ENCODE results near the gene PAK5. TPM values are rescaled to one million over a fixed set of nuclear protein-coding genes. Genes with fewer than 3 reads are reported as not detected.

The PAK5 gene
- total RNA-seq, result 12.5 TPM

GRCh38 chr20:9838378-9839295 lies at the start of gene PAK5:
Gene PAK5 (minus strand): TSS chr20:9839076. CDS start chr20:9644328, 194,748 bp downstream.
- DNase-seq (ENCODE audit: low spot score), result peak; percentile 80

- no peak for DNase-seq (ENCODE audit: low spot score)
Observed at GRCh38 chr20:9887706-9888105, 48.8 kb upstream of the PAK5 start.

GRCh38 chr20:9886227-9886626 lies 47.4 kb upstream of the PAK5 start:
- no peak for DNase-seq (ENCODE audit: low spot score)

- no peak for DNase-seq (ENCODE audit: low spot score)
Observed at GRCh38 chr20:9884666-9885065, 45.8 kb upstream of the PAK5 start.

- no peak for DNase-seq (ENCODE audit: low spot score)
Observed at GRCh38 chr20:9884061-9884460, 45.2 kb upstream of the PAK5 start.

- DNase-seq (ENCODE audit: low spot score), result no peak
Observed at GRCh38 chr20:9877932-9878495, 39.1 kb upstream of the PAK5 start.

- no peak for DNase-seq (ENCODE audit: low spot score)
Observed at GRCh38 chr20:9867196-9867980, 28.5 kb upstream of the PAK5 start.

- DNase-seq (ENCODE audit: low spot score), result no peak
Observed at GRCh38 chr20:9852566-9852965, 13.7 kb upstream of the PAK5 start.

- no peak for DNase-seq (ENCODE audit: low spot score)
Observed at GRCh38 chr20:9839626-9840025, 750 bp upstream of the PAK5 start.

- no peak for DNase-seq (ENCODE audit: low spot score)
Observed at GRCh38 chr20:9838035-9838377, 870 bp downstream of the PAK5 start.

GRCh38 chr20:9837634-9838033 lies 1.2 kb downstream of the PAK5 start:
- DNase-seq (ENCODE audit: low spot score), result no peak

GRCh38 chr20:9835302-9835701 lies 3.6 kb downstream of the PAK5 start:
- DNase-seq (ENCODE audit: low spot score), result no peak

GRCh38 chr20:9831032-9831431 lies 7.8 kb downstream of the PAK5 start:
- DNase-seq (ENCODE audit: low spot score), result no peak

GRCh38 chr20:9829835-9830234 lies 9.0 kb downstream of the PAK5 start:
- DNase-seq (ENCODE audit: low spot score), result no peak

- no peak for DNase-seq (ENCODE audit: low spot score)
Observed at GRCh38 chr20:9817654-9818053, 21.2 kb downstream of the PAK5 start.

GRCh38 chr20:9815632-9816031 lies 23.2 kb downstream of the PAK5 start:
- no peak for DNase-seq (ENCODE audit: low spot score)

- DNase-seq (ENCODE audit: low spot score), result no peak
Observed at GRCh38 chr20:9810738-9811137, 28.1 kb downstream of the PAK5 start.

- no peak for DNase-seq (ENCODE audit: low spot score)
Observed at GRCh38 chr20:9809271-9809670, 29.6 kb downstream of the PAK5 start.

- no peak for DNase-seq (ENCODE audit: low spot score)
Observed at GRCh38 chr20:9808166-9808565, 30.7 kb downstream of the PAK5 start.

- DNase-seq (ENCODE audit: low spot score), result no peak
Observed at GRCh38 chr20:9807136-9807535, 31.7 kb downstream of the PAK5 start.

- DNase-seq (ENCODE audit: low spot score), result no peak
Observed at GRCh38 chr20:9800421-9800820, 38.5 kb downstream of the PAK5 start.

GRCh38 chr20:9794831-9795230 lies 44.0 kb downstream of the PAK5 start:
- DNase-seq (ENCODE audit: low spot score), result no peak

- no peak for DNase-seq (ENCODE audit: low spot score)
Observed at GRCh38 chr20:9792674-9793073, 46.2 kb downstream of the PAK5 start.

All from mucosa of gallbladder (tissue), 1 donor.